Colonic mucosa (tissue), 4 donors: ENCODE data around the gene DPYSL3. TPM values are rescaled to one million over a fixed set of nuclear protein-coding genes. Genes with fewer than 3 reads are reported as not detected.

ENCODE experiments used
- DNase-seq: peaks from one replicate; pipeline ENCODE4 v3.0.0-alpha.2; 2020
- H3K27ac ChIP-seq: fragments of 200-600 bp; one replicate; pipeline ENCODE4 v1.8.0; 2021
- H3K27me3 ChIP-seq: fragments of 200-600 bp; one replicate; pipeline ENCODE4 v1.8.0; 2021
- H3K36me3 ChIP-seq: fragments of 200-600 bp; one replicate; pipeline ENCODE4 v1.8.0; 2021
- H3K4me1 ChIP-seq: fragments of 200-600 bp; one replicate; pipeline ENCODE4 v1.8.0; 2021; ENCODE audit warnings: mild to moderate bottlenecking
- H3K4me3 ChIP-seq: fragments of 200-600 bp; one replicate; pipeline ENCODE4 v1.8.0; 2021
- H3K9ac ChIP-seq, 2 donors: one replicate each; pipeline ENCODE4 v1.7.0; 2013; ENCODE audit warnings: control low read depth in 2 of 2, low read depth in 2 of 2, low read length in 2 of 2
- H3K9me3 ChIP-seq: fragments of 200-600 bp; one replicate; pipeline ENCODE4 v1.8.0; 2021
- CTCF ChIP-seq: fragments of 200-600 bp; IDR thresholded peaks from one replicate; pipeline ENCODE4 v1.8.0; 2022; ENCODE audit warnings: antibody characterized with exemption, mild to moderate bottlenecking
- intact Hi-C: fragments of 100-400 bp; cut with DNase I; formaldehyde crosslinking; loops from one replicate; pipeline ENCODE4 v1.14.1; 2022
- total RNA-seq, 2 donors: library from RNA; stranded (reverse); fragmentation: NEBNext Ultra II Directional in 1 of 2; extraction: Animal tissue kit (Norgen Biotek cat#: 25700) in 1 of 2; gene quantifications; one replicate each; pipeline ENCODE4 v1.2.1, GENCODE V29; 2021
- donor health status: healthy.
- donor health status: DM: no; HTN: no; CAD: no.
- donor health status: DM: no; HTN: no; CAD: no.

Gene DPYSL3
- total RNA-seq, 2 donors from 2014 or later = 8.8 to 32.2 TPM

- H3K9me3 ChIP-seq = no peaks in the 10 kb centered on the region
- no peak overlapping the region for H3K27ac ChIP-seq
- no peak overlapping the region for H3K9ac ChIP-seq
- H3K36me3 ChIP-seq = no peaks in the 10 kb centered on the region
- peaks cover 4% of the 10 kb centered on the region for H3K4me1 ChIP-seq
- H3K4me3 ChIP-seq = no peak overlapping the region
- H3K27me3 ChIP-seq = no peaks in the 10 kb centered on the region
- no peak for DNase-seq
- intact Hi-C loops = no loop called here
- no peak for TF ChIP-seq CTCF
These were observed 72.7 kb downstream of the DPYSL3 start for GRCh38 chr5:147437161-147437596.

GRCh38 chr5:147436596-147436995, 73.3 kb downstream of the DPYSL3 start:
- Histone ChIP-seq H3K4me1 (peaks cover 4% of the 10 kb centered on the region), H3K27ac (no peak overlapping the region), H3K4me3 (no peak overlapping the region), H3K36me3 (no peaks in the 10 kb centered on the region), H3K9ac (no peak overlapping the region), H3K27me3 (no peaks in the 10 kb centered on the region), H3K9me3 (no peaks in the 10 kb centered on the region)
- intact Hi-C loops = no loop called here
- no peak for DNase-seq
- TF ChIP-seq CTCF = no peak

GRCh38 chr5:147434049-147434448, 75.8 kb downstream of the DPYSL3 start:
- DNase-seq = no peak
- no peaks in the 10 kb centered on the region for H3K36me3 ChIP-seq
- H3K4me1 ChIP-seq = peaks cover 4% of the 10 kb centered on the region
- H3K9ac ChIP-seq = no peak overlapping the region
- H3K27me3 ChIP-seq = no peaks in the 10 kb centered on the region
- H3K27ac ChIP-seq = no peak overlapping the region
- TF ChIP-seq CTCF = no peak
- intact Hi-C loops = no loop called here
- no peak overlapping the region for H3K4me3 ChIP-seq
- H3K9me3 ChIP-seq = no peaks in the 10 kb centered on the region

GRCh38 chr5:147432323-147432722, 77.5 kb downstream of the DPYSL3 start:
- Histone ChIP-seq H3K4me3 (no peak overlapping the region), H3K9ac (no peak overlapping the region), H3K4me1 (peaks cover 4% of the 10 kb centered on the region), H3K27ac (no peak overlapping the region), H3K9me3 (no peaks in the 10 kb centered on the region), H3K27me3 (no peaks in the 10 kb centered on the region), H3K36me3 (no peaks in the 10 kb centered on the region)
- no peak for TF ChIP-seq CTCF
- intact Hi-C loops = no loop called here
- DNase-seq = no peak

- Histone ChIP-seq H3K4me3 (no peak overlapping the region), H3K36me3 (no peaks in the 10 kb centered on the region), H3K27ac (no peak overlapping the region), H3K9me3 (no peaks in the 10 kb centered on the region), H3K9ac (no peak overlapping the region), H3K27me3 (no peaks in the 10 kb centered on the region), H3K4me1 (peaks cover 4% of the 10 kb centered on the region)
- intact Hi-C loops = no loop called here
- no peak for DNase-seq
- no peak for TF ChIP-seq CTCF
These were observed 78.3 kb downstream of the DPYSL3 start for GRCh38 chr5:147431586-147431985.

- H3K36me3 ChIP-seq = no peaks in the 10 kb centered on the region
- intact Hi-C loops = no loop called here
- H3K4me1 ChIP-seq = peaks cover 4% of the 10 kb centered on the region
- H3K27ac ChIP-seq = no peak overlapping the region
- TF ChIP-seq CTCF = no peak
- no peak for DNase-seq
- H3K9ac ChIP-seq = no peak overlapping the region
- H3K9me3 ChIP-seq = no peaks in the 10 kb centered on the region
- no peak overlapping the region for H3K4me3 ChIP-seq
- H3K27me3 ChIP-seq = no peaks in the 10 kb centered on the region
These were observed 79.2 kb downstream of the DPYSL3 start for GRCh38 chr5:147430628-147431027.
